NCI-H748 (cell line): ENCODE results near the gene RIMS4.

ENCODE experiments used
- DNase-seq: peaks from one replicate; lab custom pipeline; 2025; ENCODE audit not compliant: unreplicated experiment; lab: John Stamatoyannopoulos, UW

RIMS4 gene

GRCh38 chr20:44743916-44744655, 66.3 kb downstream of the RIMS4 start:
- DNase-seq = no peak

- no peak for DNase-seq
Observed at GRCh38 chr20:44743080-44743701, 67.2 kb downstream of the RIMS4 start.

- DNase-seq = no peak
Observed at GRCh38 chr20:44742304-44743079, 67.9 kb downstream of the RIMS4 start.

GRCh38 chr20:44739942-44740341, 70.4 kb downstream of the RIMS4 start:
- no peak for DNase-seq

GRCh38 chr20:44738813-44739477, 71.4 kb downstream of the RIMS4 start:
- peak; percentile 61 for DNase-seq

- no peak for DNase-seq
Observed at GRCh38 chr20:44737116-44737515, 73.2 kb downstream of the RIMS4 start.

GRCh38 chr20:44736170-44737021, 74.0 kb downstream of the RIMS4 start:
- DNase-seq = peak; percentile 19

GRCh38 chr20:44735816-44736169, 74.6 kb downstream of the RIMS4 start:
- no peak for DNase-seq

- no peak for DNase-seq
Observed at GRCh38 chr20:44734938-44735337, 75.4 kb downstream of the RIMS4 start.

GRCh38 chr20:44733341-44734069, 76.8 kb downstream of the RIMS4 start:
- DNase-seq = peak; percentile 43

- no peak for DNase-seq
Observed at GRCh38 chr20:44732327-44732726, 78.0 kb downstream of the RIMS4 start.

GRCh38 chr20:44731657-44732056, 78.7 kb downstream of the RIMS4 start:
- no peak for DNase-seq

- DNase-seq = no peak
Observed at GRCh38 chr20:44730441-44730840, 79.9 kb downstream of the RIMS4 start.

- DNase-seq = peak; percentile 48
Observed at GRCh38 chr20:44728801-44729443, 81.4 kb downstream of the RIMS4 start.

GRCh38 chr20:44727651-44728050, 82.7 kb downstream of the RIMS4 start:
- DNase-seq = no peak

GRCh38 chr20:44727039-44727438, 83.3 kb downstream of the RIMS4 start:
- no peak for DNase-seq

- no peak for DNase-seq
Observed at GRCh38 chr20:44725837-44726236, 84.5 kb downstream of the RIMS4 start.

- DNase-seq = no peak
Observed at GRCh38 chr20:44724423-44725091, 85.8 kb downstream of the RIMS4 start.

- no peak for DNase-seq
Observed at GRCh38 chr20:44723798-44724362, 86.5 kb downstream of the RIMS4 start.
